Neural progenitor cell (in vitro differentiated cells): Measurements from ENCODE around the gene PLCG2. TPM values are rescaled to one million over a fixed set of nuclear protein-coding genes. Genes with fewer than 3 reads are reported as not detected.

Experiments used
- DNase-seq: peaks from one replicate; pipeline ENCODE4 v3.0.0-alpha.2; 2016; ENCODE audit warnings: low spot score
- H2AFZ ChIP-seq: fragments of 200-600 bp; sonication (generic); replicated peaks from 2 replicates; pipeline ENCODE4 v1.6.1; 2016; ENCODE audit warnings: antibody characterized with exemption
- H3F3A ChIP-seq: fragments of 200-600 bp; sonication (generic); 2 replicates; pipeline ENCODE4 v1.6.1; 2016; ENCODE audit warnings: antibody characterized with exemption, low read depth
- H3K27ac ChIP-seq: fragments of 200-600 bp; sonication (generic); 2 replicates; pipeline ENCODE4 v1.5.1; 2016; ENCODE audit warnings: mild to moderate bottlenecking
- H3K27me3 ChIP-seq: fragments of 200-600 bp; sonication (generic); 2 replicates; pipeline ENCODE4 v1.6.1; 2016; ENCODE audit warnings: mild to moderate bottlenecking, moderate library complexity
- H3K36me3 ChIP-seq: fragments of 200-600 bp; sonication (generic); 2 replicates; pipeline ENCODE4 v1.5.1; 2016
- H3K4me1 ChIP-seq: fragments of 200-600 bp; sonication (generic); 2 replicates; pipeline ENCODE4 v1.6.1; 2016; ENCODE audit warnings: mixed run types
- H3K4me2 ChIP-seq: fragments of 200-600 bp; sonication (generic); 2 replicates; pipeline ENCODE4 v1.6.1; 2016
- H3K4me3 ChIP-seq: fragments of 200-600 bp; sonication (generic); 2 replicates; pipeline ENCODE4 v1.5.1; 2016
- H3K79me2 ChIP-seq: fragments of 200-600 bp; sonication (generic); 2 replicates; pipeline ENCODE4 v1.6.1; 2016; ENCODE audit warnings: low read depth
- H3K9ac ChIP-seq: fragments of 200-600 bp; sonication (generic); 2 replicates; pipeline ENCODE4 v1.6.1; 2016
- H3K9me3 ChIP-seq: fragments of 200-600 bp; sonication (generic); 2 replicates; pipeline ENCODE4 v1.5.1; 2016; ENCODE audit warnings: low read depth
- H4K20me1 ChIP-seq: fragments of 200-600 bp; sonication (generic); 2 replicates; pipeline ENCODE4 v1.6.1; 2016; ENCODE audit warnings: low read depth
- H3K27ac Mint-ChIP-seq: 3 replicates; pipeline ENCODE4 v1.8.0; 2021; ENCODE audit warnings: mixed read lengths
- H3K27me3 Mint-ChIP-seq: 2 replicates; pipeline ENCODE4 v1.8.0; 2022; ENCODE audit warnings: low read depth, mild to moderate bottlenecking, inconsistent platforms, moderate library complexity, mixed read lengths; ENCODE audit not compliant: insufficient read depth
- H3K36me3 Mint-ChIP-seq: 3 replicates; pipeline ENCODE4 v1.8.0; 2021; ENCODE audit warnings: mixed read lengths
- H3K4me1 Mint-ChIP-seq: 3 replicates; pipeline ENCODE4 v1.8.0; 2021; ENCODE audit warnings: mixed read lengths
- H3K4me3 Mint-ChIP-seq: 3 replicates; pipeline ENCODE4 v1.8.0; 2021; ENCODE audit warnings: mild to moderate bottlenecking, moderate library complexity, mixed read lengths
- H3K9me3 Mint-ChIP-seq: 3 replicates; pipeline ENCODE4 v1.8.0; 2020; ENCODE audit warnings: mixed read lengths
- CTCF ChIP-seq: fragments of 200-600 bp; sonication (generic); IDR thresholded peaks from 2 replicates; pipeline ENCODE4 v1.5.1; 2017; ENCODE audit warnings: antibody characterized with exemption, mild to moderate bottlenecking
- EZH2 ChIP-seq: fragments of 200-600 bp; sonication (generic); IDR thresholded peaks from 2 replicates; pipeline ENCODE4 v1.6.1; 2017; ENCODE audit warnings: antibody characterized with exemption, mild to moderate bottlenecking, moderate library complexity
- EZH2phosphoT487 ChIP-seq: fragments of 200-600 bp; sonication (generic); IDR thresholded peaks from 2 replicates; pipeline ENCODE4 v1.6.1; 2017; ENCODE audit warnings: antibody characterized with exemption
- total RNA-seq: library from RNA; depleted of rRNA; stranded (reverse); fragments of >200 nt; gene quantifications from 2 replicates; pipeline ENCODE4 v1.2.3, GENCODE V29; 2015; ENCODE audit warnings: low replicate concordance

Gene PLCG2
- total RNA-seq, 1 donor from 2014 or later: 5.0 TPM

- Histone ChIP-seq H3K36me3 (no peaks in the 10 kb centered on the region), H3K79me2 (no peaks in the 10 kb centered on the region), H3K27me3 (no peaks in the 10 kb centered on the region), H3K4me3 (no peak overlapping the region), H3K9ac (no peak overlapping the region), H3K27ac (no peak overlapping the region), H4K20me1 (no peaks in the 10 kb centered on the region), H3K4me1 (peaks cover 3% of the 10 kb centered on the region), H3F3A (no peaks in the 10 kb centered on the region), H3K9me3 (no peaks in the 10 kb centered on the region), H2AFZ (no peak overlapping the region), H3K4me2 (no peak overlapping the region)
- peaks cover 8% of the 10 kb centered on the region for H3K27me3 Mint-ChIP-seq
- no peak for TF ChIP-seq EZH2phosphoT487
- TF ChIP-seq EZH2: no peak
- no peak for TF ChIP-seq CTCF
- H3K27ac Mint-ChIP-seq: no peak overlapping the region
- no peak for DNase-seq
- no peaks in the 10 kb centered on the region for H3K9me3 Mint-ChIP-seq
- peaks cover 9% of the 10 kb centered on the region for H3K4me1 Mint-ChIP-seq
- H3K36me3 Mint-ChIP-seq: no peaks in the 10 kb centered on the region
- no peak overlapping the region for H3K4me3 Mint-ChIP-seq
Observed at GRCh38 chr16:81842564-81843242, 63.6 kb downstream of the PLCG2 start.

- peaks cover 5% of the 10 kb centered on the region for H3K4me1 ChIP-seq
- no peak overlapping the region for H3K9ac ChIP-seq
- no peaks in the 10 kb centered on the region for H3K36me3 ChIP-seq
- H4K20me1 ChIP-seq: no peaks in the 10 kb centered on the region
- H3K9me3 Mint-ChIP-seq: no peaks in the 10 kb centered on the region
- no peak overlapping the region for H3K4me2 ChIP-seq
- no peaks in the 10 kb centered on the region for H3K79me2 ChIP-seq
- no peak overlapping the region for H3K4me3 Mint-ChIP-seq
- no peak overlapping the region for H3K4me3 ChIP-seq
- no peak for DNase-seq
- TF ChIP-seq EZH2phosphoT487 (no peak), EZH2 (no peak), CTCF (no peak)
- no peak overlapping the region for H3K27ac ChIP-seq
- H3F3A ChIP-seq: no peaks in the 10 kb centered on the region
- no peak overlapping the region for H3K27ac Mint-ChIP-seq
- no peak overlapping the region for H2AFZ ChIP-seq
- peaks cover 8% of the 10 kb centered on the region for H3K27me3 Mint-ChIP-seq
- peaks cover 7% of the 10 kb centered on the region for H3K4me1 Mint-ChIP-seq
- H3K9me3 ChIP-seq: no peaks in the 10 kb centered on the region
- no peaks in the 10 kb centered on the region for H3K27me3 ChIP-seq
- H3K36me3 Mint-ChIP-seq: no peaks in the 10 kb centered on the region
Observed at GRCh38 chr16:81843243-81843582, 64.1 kb downstream of the PLCG2 start.

GRCh38 chr16:81843683-81844082 is 64.6 kb downstream of the PLCG2 start:
- TF ChIP-seq EZH2 (no peak), EZH2phosphoT487 (no peak), CTCF (no peak)
- Histone ChIP-seq H3K9ac (no peak overlapping the region), H3K79me2 (no peaks in the 10 kb centered on the region), H3K4me2 (no peak overlapping the region), H4K20me1 (no peaks in the 10 kb centered on the region), H2AFZ (no peak overlapping the region), H3K27me3 (no peaks in the 10 kb centered on the region), H3K27ac (no peak overlapping the region), H3K36me3 (no peaks in the 10 kb centered on the region), H3F3A (no peaks in the 10 kb centered on the region), H3K9me3 (no peaks in the 10 kb centered on the region), H3K4me3 (no peak overlapping the region), H3K4me1 (peaks cover 9% of the 10 kb centered on the region)
- Mint-ChIP-seq H3K36me3 (no peaks in the 10 kb centered on the region), H3K27ac (no peak overlapping the region), H3K4me3 (no peak overlapping the region), H3K4me1 (peaks cover 4% of the 10 kb centered on the region), H3K9me3 (no peaks in the 10 kb centered on the region), H3K27me3 (peaks cover 8% of the 10 kb centered on the region)
- DNase-seq: no peak
